RWPE1 (cell line): ENCODE results near the gene RGPD4.
A peak's percentile ranks its signal among the peaks of the same experiment; 100 is the strongest.

Experiments used
- CTCF ChIA-PET: fragments of 350-600 bp; sonication (Branson Sonifier 250); formaldehyde crosslinking; extraction: SDS; loops from one replicate; lab custom pipeline; 2021; lab: Yijun Ruan, JAX
- POLR2A ChIA-PET: fragments of 400-600 bp; formaldehyde crosslinking; extraction: SDS; loops from one replicate; lab custom pipeline; 2020; ENCODE audit warnings: antibody characterized with exemption; ENCODE audit not compliant: low non-redundant PET; lab: Yijun Ruan, JAX
- DNase-seq: peaks from one replicate; pipeline ENCODE4 v3.0.0; 2012; ENCODE audit warnings: low spot score
- H3K27ac ChIP-seq: fragments of 450-650 bp; 2 replicates; pipeline ENCODE4 v1.5.1; 2017
- TF ChIP-seq, protein P1 (sequence below): fragments of 450-650 bp; conservative IDR thresholded peaks from 2 replicates; pipeline ENCODE4 v1.5.1; 2017; ENCODE audit warnings: low read depth, mild to moderate bottlenecking

RGPD4 gene

DNA sequence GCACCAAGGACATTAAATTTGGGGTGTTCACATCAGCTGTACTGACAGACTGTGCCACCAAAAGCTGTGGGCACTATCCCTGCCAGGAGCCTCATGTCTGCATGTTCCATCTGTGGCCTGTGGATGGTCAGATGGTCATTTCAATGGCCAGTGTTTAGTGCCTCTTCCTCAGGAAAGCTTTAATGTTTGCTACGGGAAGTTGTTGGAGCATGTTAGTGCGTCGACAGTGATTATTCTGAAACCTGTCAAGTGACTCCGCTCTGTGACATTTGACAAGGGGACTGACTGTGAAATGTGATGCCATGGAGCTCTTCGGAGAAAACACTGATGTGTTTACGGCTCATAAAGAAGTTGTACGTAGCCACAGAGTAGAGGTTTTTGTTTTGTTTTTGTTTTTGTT, 18.7 kb upstream of the RGPD4 start:
- ChIA-PET CTCF (no interaction called here), POLR2A (no interaction called here)
- TF ChIP-seq, protein P1, sequence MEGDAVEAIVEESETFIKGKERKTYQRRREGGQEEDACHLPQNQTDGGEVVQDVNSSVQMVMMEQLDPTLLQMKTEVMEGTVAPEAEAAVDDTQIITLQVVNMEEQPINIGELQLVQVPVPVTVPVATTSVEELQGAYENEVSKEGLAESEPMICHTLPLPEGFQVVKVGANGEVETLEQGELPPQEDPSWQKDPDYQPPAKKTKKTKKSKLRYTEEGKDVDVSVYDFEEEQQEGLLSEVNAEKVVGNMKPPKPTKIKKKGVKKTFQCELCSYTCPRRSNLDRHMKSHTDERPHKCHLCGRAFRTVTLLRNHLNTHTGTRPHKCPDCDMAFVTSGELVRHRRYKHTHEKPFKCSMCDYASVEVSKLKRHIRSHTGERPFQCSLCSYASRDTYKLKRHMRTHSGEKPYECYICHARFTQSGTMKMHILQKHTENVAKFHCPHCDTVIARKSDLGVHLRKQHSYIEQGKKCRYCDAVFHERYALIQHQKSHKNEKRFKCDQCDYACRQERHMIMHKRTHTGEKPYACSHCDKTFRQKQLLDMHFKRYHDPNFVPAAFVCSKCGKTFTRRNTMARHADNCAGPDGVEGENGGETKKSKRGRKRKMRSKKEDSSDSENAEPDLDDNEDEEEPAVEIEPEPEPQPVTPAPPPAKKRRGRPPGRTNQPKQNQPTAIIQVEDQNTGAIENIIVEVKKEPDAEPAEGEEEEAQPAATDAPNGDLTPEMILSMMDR, result no peak
- no peak overlapping the region for H3K27ac ChIP-seq
- DNase-seq, result no peak

DNA sequence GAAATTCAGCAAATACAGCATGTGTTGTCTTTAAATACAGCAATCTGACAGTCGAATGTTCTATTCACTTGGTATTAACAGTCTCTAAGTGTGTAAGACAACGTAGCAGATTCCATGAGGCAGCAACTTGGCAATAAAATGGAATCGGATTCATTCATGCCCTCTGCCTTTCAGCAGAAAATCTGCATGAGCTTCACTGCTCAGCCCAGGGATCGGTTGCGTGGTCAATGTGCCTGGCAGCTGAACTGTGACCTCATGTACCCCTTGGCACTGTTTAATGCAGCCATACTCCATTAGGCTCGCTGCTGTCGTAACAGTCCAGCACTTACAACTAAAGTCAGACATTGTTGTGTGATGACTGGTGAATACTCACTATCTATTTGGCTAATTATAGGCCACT, 17.7 kb upstream of the RGPD4 start:
- peak; percentile 2 for DNase-seq
- ChIA-PET POLR2A (no interaction called here), CTCF (interaction anchor here (0.6 to 1.0 kb wide), 2 partner anchors 361 to 814 kb away, joined by 3 read pairs; no protein-coding TSS in a partner anchor)
- TF ChIP-seq, protein P1, result no peak
- H3K27ac ChIP-seq, result no peak overlapping the region

DNA sequence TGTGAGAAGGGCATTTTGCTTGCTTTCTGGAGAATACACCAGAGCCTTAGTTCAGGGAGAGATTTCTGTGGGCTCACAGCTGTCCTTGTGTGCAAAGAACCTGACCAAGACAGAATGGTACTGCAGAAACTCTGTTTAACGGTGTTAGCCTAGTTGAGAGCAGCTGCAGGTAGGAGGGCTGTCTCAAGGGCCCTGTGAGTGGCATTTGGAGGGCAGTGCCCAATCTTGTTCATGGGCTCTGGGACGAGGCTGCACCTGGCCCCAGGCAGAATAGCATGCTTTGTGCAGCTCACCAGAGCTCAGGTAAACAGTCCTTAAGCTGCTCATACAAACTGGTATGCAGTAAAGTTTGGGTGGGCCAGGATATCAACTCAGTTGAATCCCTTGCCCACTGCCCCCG, 16.9 kb upstream of the RGPD4 start:
- TF ChIP-seq, protein P1, result no peak
- no peak for DNase-seq
- H3K27ac ChIP-seq, result no peak overlapping the region
- ChIA-PET CTCF (interaction anchor here (0.5 to 1.0 kb wide), 2 partner anchors 8 to 360 kb away, joined by 3 read pairs; no protein-coding TSS in a partner anchor), POLR2A (no interaction called here)

- POLR2A ChIA-PET, result no interaction called here
- CTCF ChIA-PET, result no interaction called here
- no peak for DNase-seq
- H3K27ac ChIP-seq, result no peak overlapping the region
- TF ChIP-seq, protein P1, result no peak
Measured at GRCh38 chr2:107810734-107811133, 16.0 kb upstream of the RGPD4 start.

- TF ChIP-seq, protein P1, result no peak
- no peak for DNase-seq
- CTCF ChIA-PET, result no interaction called here
- H3K27ac ChIP-seq, result no peak overlapping the region
- POLR2A ChIA-PET, result no interaction called here
Measured at GRCh38 chr2:107811411-107811810, 15.3 kb upstream of the RGPD4 start.

GRCh38 chr2:107812006-107812405, 14.7 kb upstream of the RGPD4 start:
- ChIA-PET POLR2A (no interaction called here), CTCF (no interaction called here)
- DNase-seq, result no peak
- H3K27ac ChIP-seq, result no peak overlapping the region
- TF ChIP-seq, protein P1, result no peak
